NCI-H128 (cell line): ENCODE measurements around the gene MYOM1.
A peak's percentile ranks its signal among the peaks of the same experiment; 100 is the strongest.

ENCODE experiments used
- DNase-seq: peaks from one replicate; lab custom pipeline; 2025; ENCODE audit not compliant: unreplicated experiment; lab: John Stamatoyannopoulos, UW

The MYOM1 gene

DNA sequence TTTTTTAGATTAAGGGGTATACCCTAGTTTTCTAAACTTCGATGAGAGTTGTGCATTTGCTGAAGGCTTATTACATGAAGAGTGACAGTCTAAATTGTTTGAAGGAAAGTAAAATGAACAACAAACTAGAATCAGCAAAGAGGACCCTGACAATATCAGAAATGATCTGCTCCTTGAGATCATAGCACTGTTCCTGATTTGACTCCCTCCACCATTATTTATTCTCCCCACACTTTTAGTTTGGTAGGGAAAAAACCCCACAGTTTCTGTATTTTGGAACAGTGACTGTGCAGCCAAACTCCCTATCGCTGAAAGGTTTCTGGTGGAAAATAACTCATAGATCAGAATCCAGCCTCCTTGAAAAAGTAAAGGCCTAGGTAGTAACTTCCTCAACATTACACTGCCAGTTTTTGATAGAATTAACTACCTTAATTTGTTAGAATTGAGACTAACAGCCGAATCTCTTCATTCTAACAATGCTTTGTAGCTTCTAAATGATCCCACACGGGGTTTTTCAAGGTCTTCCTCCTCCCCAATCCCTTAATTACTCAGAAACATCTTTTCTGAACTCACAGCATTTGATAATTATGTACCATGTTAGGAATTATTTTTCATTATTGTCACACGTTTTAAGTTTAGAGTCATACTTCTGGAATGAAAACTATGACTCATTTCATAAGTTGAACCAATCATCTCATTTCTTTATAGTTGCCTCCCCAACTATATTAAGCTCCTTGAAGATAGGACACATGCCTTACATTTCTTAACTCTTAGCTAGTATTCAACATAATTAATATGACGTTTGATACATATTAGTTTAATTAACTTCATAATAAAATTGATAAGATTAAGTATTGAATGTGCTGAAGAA is 30.7 kb upstream of the MYOM1 start:
- no peak for DNase-seq

DNA sequence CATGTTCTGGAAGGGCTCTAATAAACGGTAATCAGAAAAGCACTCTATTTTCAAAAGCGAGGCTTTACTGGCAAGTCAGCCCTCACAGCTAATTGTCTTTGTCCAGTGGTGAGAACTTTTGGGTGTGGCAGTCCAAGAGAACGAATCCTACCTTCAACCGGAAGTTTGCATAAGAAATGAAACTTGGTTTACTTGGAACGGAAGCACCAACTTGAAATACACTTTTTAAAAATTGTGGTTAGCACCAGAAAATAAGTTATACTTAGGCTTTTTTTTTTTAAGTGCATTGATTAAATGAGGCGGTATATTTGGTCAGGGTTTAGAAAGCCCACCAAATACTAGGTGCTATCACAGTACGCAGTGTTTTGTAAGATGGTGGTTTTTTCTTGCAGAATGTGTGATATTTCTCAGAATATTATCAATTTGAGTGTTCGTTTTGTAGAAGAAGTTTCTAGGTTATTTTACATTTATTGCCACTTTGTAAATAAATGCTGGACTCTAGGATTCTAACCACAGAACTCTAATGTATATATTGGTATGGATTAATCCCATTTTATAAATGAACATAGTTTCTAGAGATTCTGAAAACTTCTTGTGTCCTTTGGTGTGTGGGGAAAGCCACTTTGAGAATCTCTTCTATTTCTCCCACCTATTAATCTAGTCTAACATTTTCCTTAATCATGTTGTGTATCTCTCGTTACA is 29.0 kb upstream of the MYOM1 start:
- no peak for DNase-seq

DNA sequence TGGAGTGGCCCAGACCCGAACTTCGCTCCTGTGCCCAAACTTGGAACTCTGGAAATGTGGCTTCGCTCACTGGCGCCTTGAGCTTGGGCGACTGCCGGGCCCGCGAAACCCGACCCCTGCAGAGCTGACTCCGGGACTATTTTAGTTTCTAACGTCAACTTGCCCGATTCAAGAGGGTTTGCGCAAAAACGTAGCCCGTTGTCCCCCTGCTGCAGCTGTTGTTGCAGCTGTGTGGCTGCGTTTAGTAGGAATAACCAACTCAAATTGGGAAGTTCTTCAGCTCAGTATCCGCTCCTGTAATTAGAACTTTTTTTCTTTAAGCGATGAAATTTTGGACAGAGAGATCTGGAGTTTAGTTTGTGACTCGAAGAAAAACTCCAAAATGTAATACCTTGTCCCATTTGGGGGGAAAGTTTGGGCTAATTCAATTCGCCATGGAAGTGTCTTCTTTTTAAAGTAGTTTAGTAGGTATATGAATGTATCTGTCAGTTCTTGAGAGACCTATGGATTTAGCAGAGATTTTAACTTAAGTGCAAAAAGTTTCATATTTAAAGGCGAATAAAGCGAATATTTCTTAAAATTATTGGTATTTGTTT is 28.4 kb upstream of the MYOM1 start:
- DNase-seq, result no peak

DNA sequence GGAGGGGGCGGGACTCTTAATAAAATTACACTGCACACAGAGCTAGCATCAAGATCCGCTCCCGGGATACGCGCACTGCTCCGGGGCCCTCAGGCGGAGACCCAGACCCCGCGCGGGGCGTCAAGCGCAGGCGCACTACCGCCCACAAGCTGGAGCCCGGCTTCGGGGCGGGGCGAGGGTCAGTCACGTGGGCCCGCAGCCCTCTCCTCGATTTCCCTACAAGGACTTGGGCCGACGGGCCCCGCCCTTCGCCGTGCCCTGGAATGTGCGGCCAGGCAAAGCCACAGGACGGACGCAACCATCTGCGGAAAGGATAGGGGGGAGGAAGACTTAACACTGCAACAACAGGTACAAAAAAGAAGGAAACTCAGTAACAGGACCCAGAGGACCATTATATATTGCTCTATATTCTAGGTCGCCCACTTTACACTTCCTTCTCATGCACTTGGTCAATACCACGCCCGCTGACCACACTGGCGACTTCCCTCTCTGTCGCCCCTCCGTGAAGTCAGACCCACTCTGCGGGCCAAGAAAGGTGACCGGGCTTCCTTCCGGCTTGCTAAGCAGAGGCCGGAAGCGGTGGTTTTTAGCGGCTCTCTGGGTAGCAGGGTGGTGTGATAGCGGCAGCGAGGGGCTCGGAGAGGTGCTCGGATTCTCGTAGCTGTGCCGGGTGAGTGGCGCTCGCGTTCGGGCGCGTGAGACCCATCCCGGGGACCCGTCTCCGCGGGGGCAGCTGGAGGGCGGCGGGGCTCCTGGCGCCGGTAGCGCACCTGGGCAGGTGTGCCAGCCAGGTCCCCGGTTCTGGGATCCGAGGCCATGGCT is 27.7 kb upstream of the MYOM1 start, which contains the start of gene MYL12A:
Gene MYL12A (plus strand): TSS at position 562 of the 822 bp plus-strand sequence. CDS start 5,447 bp downstream, outside the sequence.
- DNase-seq, result peak; percentile 90

DNA sequence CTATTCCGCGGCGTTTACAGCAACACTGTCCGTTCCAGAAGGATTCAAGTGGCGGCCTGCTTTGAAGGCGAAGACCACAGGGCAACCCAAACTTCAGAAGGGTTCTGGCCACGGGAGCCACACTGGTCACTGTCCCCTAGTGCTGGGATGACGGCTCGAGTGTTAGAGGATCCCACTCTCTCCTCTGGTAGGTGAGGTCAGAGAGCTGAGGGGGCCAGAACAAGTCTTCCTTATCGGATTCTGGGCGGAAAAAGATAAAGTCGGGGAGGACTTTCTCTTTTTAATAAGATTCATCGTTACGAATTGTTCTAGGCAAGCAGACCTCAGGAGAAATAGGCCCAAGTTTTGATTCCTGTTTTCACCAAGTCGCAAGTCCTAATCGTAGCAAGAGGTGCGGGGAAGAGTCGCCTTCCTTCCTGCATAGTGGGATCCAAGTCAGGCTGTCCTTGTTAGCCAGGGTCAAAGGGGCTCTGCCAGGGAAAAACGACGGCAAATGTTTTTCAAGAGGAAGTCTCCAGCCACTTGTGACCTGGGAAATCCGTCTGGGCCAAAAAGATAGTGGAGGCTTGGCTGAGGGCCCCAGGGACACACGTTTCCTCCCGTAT is 27.0 kb upstream of the MYOM1 start:
- DNase-seq, result no peak

DNA sequence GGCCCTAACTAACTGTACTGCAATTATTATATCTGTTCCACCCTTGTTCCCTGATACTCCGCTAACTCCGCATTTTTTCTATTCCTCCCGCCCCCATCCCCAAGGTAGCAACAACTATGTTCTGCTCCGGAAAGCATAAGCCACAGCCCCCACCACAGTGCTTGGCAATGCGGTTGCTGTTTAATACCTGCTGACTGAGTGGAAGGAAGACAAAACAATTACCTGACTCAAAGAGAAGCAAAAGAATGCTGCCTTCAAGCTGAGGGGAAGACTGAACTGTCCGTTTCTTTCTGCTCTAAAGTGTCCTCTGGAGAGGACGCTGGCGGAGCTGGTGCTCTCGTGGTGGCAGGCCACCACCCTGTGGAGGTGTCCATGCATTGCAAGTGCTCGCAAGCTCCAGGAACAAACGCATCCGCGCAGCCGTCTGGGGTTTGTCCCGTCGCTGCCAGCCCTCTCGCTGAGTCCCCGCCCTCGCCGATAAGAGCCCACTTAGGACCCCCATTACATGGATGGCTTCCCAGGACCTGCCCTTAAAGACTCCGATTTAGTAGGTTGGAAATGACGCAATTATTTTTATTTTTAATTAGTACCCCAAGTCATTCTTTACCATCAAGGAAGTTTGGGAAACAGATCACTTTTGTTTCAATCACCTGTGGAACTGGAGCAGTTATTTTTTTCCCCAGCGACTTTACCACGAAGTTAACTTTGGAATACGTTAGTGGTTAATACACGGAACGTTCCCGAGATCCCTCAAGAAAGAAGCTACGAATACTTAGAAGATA is 26.3 kb upstream of the MYOM1 start:
- DNase-seq, result peak; percentile 79

DNA sequence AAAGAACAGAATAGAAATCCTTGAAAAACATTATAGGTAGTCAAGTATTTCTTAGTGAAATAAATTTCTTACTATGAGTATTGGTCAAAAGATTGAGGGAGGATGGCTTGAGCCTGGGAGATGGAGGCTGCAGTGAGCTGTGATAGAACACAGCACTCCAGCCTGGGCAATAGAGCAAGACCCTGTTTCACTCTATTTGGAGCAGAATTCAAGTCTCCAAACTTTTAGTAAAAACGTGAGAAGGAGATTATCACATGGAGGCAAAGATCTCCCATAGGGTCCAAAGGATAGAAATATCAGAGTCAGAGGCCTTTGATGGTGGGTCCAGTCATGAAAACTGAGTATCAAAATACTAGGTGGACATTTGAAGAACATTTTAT is 25.4 kb upstream of the MYOM1 start:
- no peak for DNase-seq

DNA sequence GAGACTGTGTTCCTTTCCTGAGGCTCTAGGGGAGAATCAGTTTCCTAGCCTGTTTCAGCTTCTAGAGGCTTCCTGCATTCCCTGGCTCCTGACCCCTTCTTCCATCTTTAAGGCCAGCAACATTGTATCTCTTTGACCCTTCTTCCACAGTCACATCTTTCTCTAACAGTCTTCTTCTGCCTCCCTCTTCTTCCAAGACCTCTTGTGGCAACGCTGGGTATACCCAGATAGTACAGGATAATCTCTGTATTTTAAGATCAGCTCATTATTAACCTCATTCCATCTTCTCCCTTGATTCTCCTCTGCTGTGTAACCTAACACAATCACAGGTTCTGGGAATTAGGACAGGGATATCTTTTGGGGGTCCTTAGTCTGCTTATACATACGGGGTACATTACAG is 19.0 kb upstream of the MYOM1 start:
- DNase-seq, result no peak

DNA sequence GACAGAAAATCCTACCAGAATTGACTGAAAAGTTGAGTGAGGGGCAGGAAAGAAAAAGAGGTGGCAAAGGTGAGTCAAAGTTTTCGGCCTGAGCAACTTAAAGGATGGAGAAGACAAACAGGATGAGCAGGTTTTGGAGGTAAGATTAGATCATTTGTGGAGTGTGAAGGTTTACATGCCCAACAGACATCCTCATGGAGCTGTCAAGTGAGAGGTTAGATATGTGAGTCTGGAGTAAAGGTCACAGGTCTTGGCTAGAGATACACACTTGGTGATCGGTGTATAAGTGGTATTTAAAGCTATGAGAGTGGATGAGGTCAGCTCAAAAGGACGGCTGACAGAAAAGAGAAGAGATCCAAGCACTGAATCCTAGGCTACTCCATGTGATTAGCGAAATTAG is 16.7 kb upstream of the MYOM1 start:
- DNase-seq, result no peak

DNA sequence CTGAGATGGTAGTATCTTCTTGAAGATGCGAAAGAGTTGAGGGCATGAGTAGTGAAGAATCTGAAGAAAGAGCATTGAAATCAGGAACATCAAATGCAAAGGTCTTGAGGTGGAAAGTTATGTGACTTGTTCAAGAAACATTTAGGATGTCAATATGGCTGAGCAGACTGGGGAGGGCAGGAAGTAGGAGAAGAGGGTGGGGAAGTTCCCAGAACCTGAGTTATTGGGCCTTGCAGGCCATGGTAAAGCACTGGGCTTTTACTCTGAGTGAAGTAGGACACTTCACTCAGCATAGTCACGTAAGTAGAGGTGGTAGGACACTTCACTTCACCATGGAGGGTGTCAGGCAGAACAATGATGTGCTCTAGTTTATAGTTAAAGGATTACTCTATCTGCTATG is 16.1 kb upstream of the MYOM1 start:
- no peak for DNase-seq

DNA sequence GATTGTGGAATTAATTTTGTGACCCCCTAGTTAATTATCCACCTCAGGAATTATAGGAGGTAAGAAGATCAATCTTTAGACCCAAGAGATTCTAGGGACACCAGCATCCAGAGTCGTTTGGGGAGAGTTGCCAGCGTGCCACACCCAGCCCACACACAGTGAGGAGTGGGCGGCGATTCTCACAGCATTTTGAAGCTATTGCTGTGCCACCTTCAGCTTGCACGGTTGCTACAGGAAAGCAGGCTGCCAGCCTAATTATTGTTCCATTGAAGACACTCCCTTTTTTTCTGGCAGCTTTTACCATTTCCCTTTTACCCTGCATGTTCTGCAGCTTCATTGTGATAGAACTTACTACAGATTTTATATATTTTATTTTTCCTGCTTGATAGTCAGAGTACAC is 14.7 kb upstream of the MYOM1 start:
- no peak for DNase-seq

DNA sequence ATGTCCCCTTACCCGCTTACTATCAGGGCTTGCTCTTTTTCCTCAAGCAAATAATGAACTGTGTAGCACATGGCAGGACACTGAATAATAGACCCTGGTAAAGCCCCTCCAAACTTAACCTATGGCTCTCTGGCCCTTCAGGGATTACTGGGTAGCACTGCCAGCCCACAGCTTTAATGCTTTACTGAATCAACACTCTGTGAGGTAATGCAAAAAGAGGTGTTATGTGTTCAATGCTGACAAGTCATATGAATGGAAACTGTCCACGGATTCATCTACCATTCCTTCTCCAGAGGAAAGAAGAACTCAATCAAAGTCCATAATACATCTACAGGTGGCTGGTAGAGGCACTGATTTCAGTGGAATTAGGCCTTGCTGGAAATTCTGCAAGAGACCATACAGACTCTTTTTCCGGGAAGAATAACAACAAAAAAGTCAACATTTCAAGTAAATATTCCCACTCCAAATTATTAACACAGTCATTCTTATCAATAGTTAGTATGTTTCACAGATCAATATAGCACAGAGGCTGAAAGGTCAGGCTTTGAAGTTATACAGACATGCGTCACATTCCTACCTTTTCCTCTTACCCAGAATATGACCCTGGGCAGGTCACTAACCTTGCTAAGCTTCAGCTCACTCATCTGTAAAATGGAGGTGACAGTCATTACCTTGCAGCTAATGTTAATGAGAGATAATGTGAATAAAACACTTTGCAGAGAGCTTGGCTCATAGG is 13.8 kb upstream of the MYOM1 start:
- DNase-seq, result no peak

DNA sequence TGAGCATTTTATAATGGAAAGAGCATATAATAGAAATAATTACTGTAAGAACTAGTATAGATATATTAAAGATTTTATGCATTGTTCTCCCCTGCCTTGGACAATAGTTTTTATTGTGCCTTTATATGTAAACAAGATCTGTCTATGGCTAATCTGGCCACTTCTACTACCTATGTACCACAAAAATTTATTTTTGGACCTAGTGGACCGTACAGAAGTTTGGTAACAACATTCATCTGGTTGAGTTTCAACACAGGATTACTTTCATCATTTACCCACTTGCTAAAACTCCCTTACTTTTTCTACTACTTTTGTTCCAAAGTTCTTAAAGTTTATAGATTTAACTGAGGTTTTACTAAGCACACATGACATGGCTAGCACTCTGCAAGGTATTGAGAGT is 13.2 kb upstream of the MYOM1 start:
- DNase-seq, result no peak

DNA sequence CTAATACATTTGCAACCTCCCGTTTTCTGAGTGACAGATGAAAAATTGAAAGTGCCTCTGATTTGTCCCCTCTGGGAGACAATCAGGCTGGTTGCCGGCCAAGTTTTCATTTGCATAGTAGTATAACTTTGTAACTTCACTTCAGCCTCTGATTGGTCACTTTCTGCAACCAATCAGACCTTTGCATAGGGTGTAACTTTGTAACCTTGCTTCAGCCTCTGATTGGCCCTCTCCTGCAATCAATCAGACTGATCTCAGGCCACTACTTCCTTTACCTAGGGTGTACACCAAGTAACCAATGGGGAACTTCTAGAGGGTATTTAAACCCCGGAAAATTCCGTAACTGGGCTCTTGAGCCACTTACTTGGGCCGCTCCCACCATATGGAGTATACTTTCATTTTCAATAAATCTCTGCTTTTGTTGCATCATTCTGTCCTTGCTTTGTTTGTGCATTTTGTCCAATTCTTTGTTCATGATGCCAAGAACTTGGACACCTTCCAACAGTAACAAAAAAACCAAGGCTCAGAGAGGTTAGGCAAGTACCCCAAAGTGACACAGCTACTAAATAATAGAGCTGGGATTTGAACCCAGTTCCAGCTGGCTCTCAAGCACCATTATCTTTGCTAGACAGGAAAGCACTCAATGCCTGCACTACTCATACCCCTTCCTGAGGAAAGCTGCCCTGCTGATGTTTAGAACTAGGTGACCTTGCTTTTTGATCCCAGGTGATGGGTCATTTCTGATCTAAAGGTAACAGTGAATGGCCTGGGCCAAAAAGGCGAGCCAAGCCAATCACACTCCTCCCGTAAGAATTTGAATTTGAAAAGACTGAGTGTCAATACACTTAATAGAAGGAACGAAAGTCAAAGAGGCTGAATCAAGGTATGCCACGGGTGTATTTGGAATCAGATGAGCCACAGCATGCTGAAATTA is 10.9 kb upstream of the MYOM1 start:
- DNase-seq, result no peak

DNA sequence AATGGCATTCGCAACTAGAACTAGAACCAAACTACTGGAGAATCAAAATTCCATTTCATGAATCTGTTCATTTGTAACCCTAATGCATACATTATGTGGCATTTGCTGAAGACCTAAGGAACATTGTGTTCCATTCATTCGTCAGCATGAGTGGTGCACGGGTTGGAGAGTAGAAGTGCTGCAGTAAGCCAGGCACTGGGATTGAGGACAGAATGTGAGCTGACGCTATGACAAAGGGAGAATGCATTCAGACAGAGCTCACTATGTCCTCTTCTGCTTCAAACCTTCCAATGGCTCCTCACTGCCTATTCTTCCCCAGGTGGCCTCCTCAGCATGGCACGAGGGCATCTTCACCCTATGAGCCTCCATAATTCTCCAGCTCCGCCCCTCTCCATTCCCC is 6.3 kb upstream of the MYOM1 start:
- no peak for DNase-seq

DNA sequence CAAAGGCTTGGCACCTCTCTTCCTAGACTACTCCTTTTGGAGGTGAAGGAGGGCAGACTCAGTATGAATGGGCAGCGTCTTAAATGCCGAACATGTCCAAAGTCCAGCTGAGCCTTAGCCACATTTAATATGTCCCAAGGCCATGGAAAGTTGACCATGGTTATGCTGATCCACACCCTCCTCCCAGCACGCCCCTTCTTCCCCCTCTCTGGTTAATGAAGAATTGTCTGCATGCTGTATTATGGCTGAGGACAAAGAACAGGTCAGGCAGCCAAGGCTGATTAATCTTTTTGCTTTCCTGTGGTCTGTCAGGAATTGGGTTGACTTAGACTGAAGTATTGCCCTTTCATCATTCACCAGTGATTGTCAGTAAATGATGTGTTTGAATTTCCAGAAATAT is 5.8 kb upstream of the MYOM1 start:
- no peak for DNase-seq

DNA sequence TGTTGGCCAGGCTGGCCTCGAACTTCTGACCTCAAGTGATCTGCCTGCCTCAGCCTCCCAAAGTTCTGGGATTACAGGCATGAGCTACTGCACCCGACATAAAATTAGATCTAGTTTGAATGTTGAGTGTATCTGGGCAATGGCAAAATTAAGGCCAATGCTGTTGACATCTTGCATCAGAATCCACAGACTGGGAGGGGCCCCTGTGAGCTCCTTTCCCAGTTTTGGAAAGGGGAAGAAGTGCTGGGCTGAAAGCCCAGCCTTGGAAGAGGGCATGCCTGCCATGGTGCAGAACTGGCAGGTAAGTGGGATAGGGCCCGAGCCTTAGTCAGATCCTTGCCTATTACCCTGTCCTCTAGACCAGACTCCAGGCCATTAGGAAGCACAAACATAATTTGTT is 4.5 kb upstream of the MYOM1 start:
- DNase-seq, result no peak

DNA sequence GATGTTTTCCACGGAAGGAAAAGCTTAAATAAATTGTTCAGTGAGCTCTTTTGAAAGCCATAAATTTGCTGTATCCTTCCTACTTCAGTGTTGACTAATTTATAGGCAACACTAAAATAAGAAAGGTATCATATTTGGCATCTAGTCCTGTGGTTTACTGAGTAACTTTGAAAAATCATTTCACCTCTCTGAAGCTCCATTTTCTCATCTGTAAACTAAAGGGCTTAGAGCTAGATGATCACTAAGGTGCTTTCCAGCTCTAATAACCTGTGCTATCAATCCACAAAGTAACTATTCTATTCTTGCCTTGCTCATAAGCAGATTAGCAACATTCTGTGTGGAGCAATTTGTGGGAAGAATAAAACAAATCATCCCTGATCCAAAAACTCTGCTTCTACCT is 3.6 kb upstream of the MYOM1 start:
- DNase-seq, result no peak
